Prostate gland (tissue), 2 donors: ENCODE results near the gene CHURC1. TPM values are rescaled to one million over a fixed set of nuclear protein-coding genes. Genes with fewer than 3 reads are reported as not detected.

Source experiments
- DNase-seq: peaks from one replicate; pipeline ENCODE4 v3.0.0-alpha.2; 2019; ENCODE audit warnings: low spot score
- H3K27ac ChIP-seq, 2 donors: fragments of 200-600 bp; sonication (generic); 2 replicates each; pipeline ENCODE4 v1.5.1; 2017 to 2019
- H3K27me3 ChIP-seq: fragments of 200-600 bp; sonication (generic); replicated peaks from 2 replicates; pipeline ENCODE4 v1.5.1; 2019; ENCODE audit not compliant: insufficient read depth
- H3K36me3 ChIP-seq, 2 donors: fragments of 200-600 bp; sonication (generic); 1 replicate in 1 of 2; 2 replicates in 1 of 2; pipeline versions ENCODE4 v1.5.1 to v1.8.1; 2017 to 2019
- H3K4me1 ChIP-seq: fragments of 200-600 bp; sonication (generic); replicated peaks from 2 replicates; pipeline ENCODE4 v1.5.1; 2019
- H3K4me3 ChIP-seq, 2 donors: fragments of 200-600 bp; sonication (generic); 2 replicates each; pipeline ENCODE4 v1.5.1; 2017 to 2019
- H3K9me3 ChIP-seq: fragments of 200-600 bp; sonication (generic); 2 replicates; pipeline ENCODE4 v1.5.1; 2017
- CTCF ChIP-seq, 4 experiments: fragments of 200-600 bp in 2 of 4; fragments of 450-650 bp in 2 of 4; sonication (generic) in 2 of 4; IDR thresholded peaks; 1 replicate in 3 of 4; 2 replicates in 1 of 4; pipeline ENCODE4 v1.5.1; 2016 to 2019; ENCODE audit warnings: antibody characterized with exemption in 4 of 4, mild to moderate bottlenecking in 2 of 4, moderate library complexity in 2 of 4
- POLR2A ChIP-seq: fragments of 450-650 bp; IDR thresholded peaks from one replicate; pipeline ENCODE4 v1.6.1; 2016; ENCODE audit warnings: antibody characterized with exemption, mild to moderate bottlenecking
- POLR2AphosphoS5 ChIP-seq: sonication (generic); formaldehyde crosslinking; IDR thresholded peaks from one replicate; pipeline ENCODE4 v1.6.1; 2017; ENCODE audit warnings: antibody characterized with exemption
- WGBS: methylation state at CpG from one replicate; pipeline ENCODE4 v1.1.5; 2018; 5-methylcytosine and 5-hydroxymethylcytosine counted together
- intact Hi-C: fragments of 100-400 bp; cut with DNase I; formaldehyde crosslinking; loops from one replicate; pipeline ENCODE4 v1.14.2; 2022
- total RNA-seq, 2 donors: library from RNA; depleted of rRNA; stranded (reverse); fragments of >200 nt; gene quantifications; one replicate each; pipeline ENCODE4 v1.1.0, GENCODE V29; 2016

Gene CHURC1
- total RNA-seq, 2 donors from 2014 or later, result 47.8 to 49.2 TPM

GRCh38 chr14:64868841-64869240 lies 45.4 kb upstream of the CHURC1 start:
- no peaks in the 10 kb centered on the region for H3K36me3 ChIP-seq
- no peaks in the 10 kb centered on the region for H3K9me3 ChIP-seq
- intact Hi-C loops, result no loop called here
- H3K27ac ChIP-seq, result no peak overlapping the region
- H3K4me3 ChIP-seq, result no peak overlapping the region
- no peaks in the 10 kb centered on the region for H3K4me1 ChIP-seq
- no peak for DNase-seq
- peaks cover 3% of the 10 kb centered on the region for H3K27me3 ChIP-seq
- 88% methylated on average over 1 of the region's 1 CpG for WGBS
- TF ChIP-seq POLR2A (no peak), CTCF (IDR thresholded peaks at IDR 0.05) (no peak), POLR2AphosphoS5 (no peak)

- intact Hi-C loops, result no loop called here
- Histone ChIP-seq H3K27me3 (peaks cover 3% of the 10 kb centered on the region), H3K27ac (no peak overlapping the region), H3K36me3 (no peaks in the 10 kb centered on the region), H3K4me1 (no peaks in the 10 kb centered on the region), H3K9me3 (no peaks in the 10 kb centered on the region), H3K4me3 (no peak overlapping the region)
- no peak for DNase-seq
- WGBS, result 69% methylated on average over 2 of the region's 2 CpGs
- TF ChIP-seq POLR2A (no peak), CTCF (IDR thresholded peaks at IDR 0.05) (no peak), POLR2AphosphoS5 (no peak)
These were observed 44.1 kb upstream of the CHURC1 start for GRCh38 chr14:64870160-64870559.

- TF ChIP-seq POLR2AphosphoS5 (no peak), CTCF (IDR thresholded peaks at IDR 0.05) (no peak), POLR2A (no peak)
- no peak for DNase-seq
- Histone ChIP-seq H3K9me3 (no peaks in the 10 kb centered on the region), H3K4me3 (no peak overlapping the region), H3K4me1 (no peaks in the 10 kb centered on the region), H3K27me3 (peaks cover 3% of the 10 kb centered on the region), H3K27ac (no peak overlapping the region), H3K36me3 (no peaks in the 10 kb centered on the region)
- intact Hi-C loops, result no loop called here
- WGBS, result 87% methylated on average over 2 of the region's 2 CpGs
These were observed 42.9 kb upstream of the CHURC1 start for GRCh38 chr14:64871344-64871743.

DNA sequence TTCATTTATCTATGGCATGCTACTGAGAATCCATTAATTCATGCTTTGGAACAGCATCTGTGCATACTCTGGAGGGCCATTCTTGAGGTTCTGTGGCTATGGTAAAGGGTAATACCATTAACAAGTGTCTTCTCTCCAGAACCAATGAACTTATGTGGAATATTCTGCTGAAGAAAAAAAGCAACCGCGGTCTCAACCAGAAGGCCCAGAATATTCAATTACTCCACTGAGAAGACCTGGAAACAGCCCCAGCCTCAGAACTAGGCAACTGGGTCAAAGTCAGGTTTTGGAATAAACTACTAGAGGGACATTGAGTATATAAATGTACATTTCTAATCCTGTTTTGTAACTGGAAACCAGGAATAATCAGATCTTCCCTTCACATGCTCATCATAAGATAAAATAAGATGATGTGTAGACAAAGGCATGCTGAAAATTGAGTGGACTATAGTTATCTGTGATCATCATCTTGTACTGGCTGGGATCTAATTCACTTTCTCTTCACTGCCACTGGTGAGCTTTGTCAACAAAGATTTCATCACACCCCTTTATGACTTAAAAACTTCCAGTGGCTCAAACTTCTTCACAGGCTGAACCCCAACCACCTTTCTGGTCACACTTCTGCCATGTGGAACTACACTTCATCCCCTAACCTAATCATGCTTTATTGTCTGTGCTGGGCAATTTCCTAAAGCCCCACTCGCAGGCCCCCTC lies 40.6 kb upstream of the CHURC1 start:
- TF ChIP-seq POLR2A, result no peak
- no peak for TF ChIP-seq CTCF (IDR thresholded peaks at IDR 0.05)
- no peak for TF ChIP-seq POLR2AphosphoS5
- H3K4me3 ChIP-seq, result no peak overlapping the region
- H3K27me3 ChIP-seq, result no peaks in the 10 kb centered on the region
- no peaks in the 10 kb centered on the region for H3K4me1 ChIP-seq
- H3K9me3 ChIP-seq, result no peaks in the 10 kb centered on the region
- intact Hi-C loops, result no loop called here
- 80% methylated on average over 3 of the region's 3 CpGs for WGBS
- no peak overlapping the region for H3K27ac ChIP-seq
- DNase-seq, result no peak
- no peaks in the 10 kb centered on the region for H3K36me3 ChIP-seq

GRCh38 chr14:64875350-64875749 lies 38.9 kb upstream of the CHURC1 start:
- intact Hi-C loops, result no loop called here
- Histone ChIP-seq H3K27me3 (no peaks in the 10 kb centered on the region), H3K4me1 (no peaks in the 10 kb centered on the region), H3K9me3 (no peaks in the 10 kb centered on the region), H3K27ac (no peak overlapping the region), H3K4me3 (no peak overlapping the region), H3K36me3 (no peaks in the 10 kb centered on the region)
- DNase-seq, result no peak
- 58% methylated on average over 4 of the region's 4 CpGs for WGBS
- TF ChIP-seq CTCF (IDR thresholded peaks at IDR 0.05) (no peak), POLR2A (no peak), POLR2AphosphoS5 (no peak)
